Subcutaneous abdominal adipose tissue (tissue), 5 donors: ENCODE measurements around the gene PLA2G5.

Experiments
- H3K27ac ChIP-seq: one replicate; pipeline ENCODE4 v1.7.0; 2013; ENCODE audit warnings: low read depth, mild to moderate bottlenecking, inconsistent platforms, low read length, moderate library complexity
- H3K27me3 ChIP-seq, 5 donors: one replicate each; pipeline ENCODE4 v1.7.0; 2013; ENCODE audit warnings: low read length in 5 of 5, inconsistent platforms in 1 of 5; ENCODE audit not compliant: control insufficient read depth in 5 of 5, insufficient read depth in 4 of 5
- H3K36me3 ChIP-seq, 5 donors: one replicate each; pipeline ENCODE4 v1.7.0; 2013; ENCODE audit warnings: low read length in 5 of 5; ENCODE audit not compliant: control insufficient read depth in 5 of 5, insufficient read depth in 5 of 5
- H3K4me1 ChIP-seq, 5 donors: one replicate each; pipeline ENCODE4 v1.7.0; 2013; ENCODE audit warnings: low read length in 5 of 5, mild to moderate bottlenecking in 3 of 5, moderate library complexity in 1 of 5; ENCODE audit not compliant: control insufficient read depth in 5 of 5, insufficient read depth in 5 of 5
- H3K4me3 ChIP-seq, 5 donors: one replicate each; pipeline ENCODE4 v1.7.0; 2013; ENCODE audit warnings: low read length in 5 of 5, low read depth in 1 of 5
- H3K9ac ChIP-seq, 5 donors: one replicate each; pipeline ENCODE4 v1.7.0; 2013; ENCODE audit warnings: low read length in 5 of 5, mild to moderate bottlenecking in 4 of 5, moderate library complexity in 3 of 5
- H3K9me3 ChIP-seq, 5 donors: one replicate each; pipeline ENCODE4 v1.7.0; 2013; ENCODE audit warnings: low read length in 5 of 5; ENCODE audit not compliant: control insufficient read depth in 5 of 5
- donor health status: healthy.
- donor health status: healthy.
- donor health status: healthy.
- donor health status: healthy.
- donor health status: healthy.

The PLA2G5 gene

GRCh38 chr1:20076223-20076622, 6.2 kb downstream of the PLA2G5 start:
- H3K4me1 ChIP-seq = peaks cover 0 to 20% (median 12%) of the 10 kb centered on the region in 5 donors
- H3K4me3 ChIP-seq = no peak overlapping the region
- no peak overlapping the region for H3K9ac ChIP-seq
- no peak overlapping the region for H3K27ac ChIP-seq
- H3K27me3 ChIP-seq = peaks cover 0 to 6% (median 3%) of the 10 kb centered on the region in 5 donors
- H3K36me3 ChIP-seq = no peaks in the 10 kb centered on the region
- no peaks in the 10 kb centered on the region for H3K9me3 ChIP-seq

GRCh38 chr1:20076710-20077461, 6.9 kb downstream of the PLA2G5 start:
- H3K4me1 ChIP-seq = peaks cover 0 to 24% (median 12%) of the 10 kb centered on the region in 5 donors

GRCh38 chr1:20078171-20078651, 8.2 kb downstream of the PLA2G5 start:
- Histone ChIP-seq H3K4me3 (no peak overlapping the region), H3K9ac (no peak overlapping the region), H3K27me3 (peaks cover 0 to 6% (median 3%) of the 10 kb centered on the region in 5 donors), H3K9me3 (no peaks in the 10 kb centered on the region), H3K4me1 (peaks cover 0 to 29% (median 12%) of the 10 kb centered on the region in 5 donors), H3K36me3 (no peaks in the 10 kb centered on the region), H3K27ac (no peak overlapping the region)

More at GRCh38 chr1:20076710-20077461, 6.9 kb downstream of the PLA2G5 start:
- Histone ChIP-seq H3K9me3 (no peaks in the 10 kb centered on the region), H3K4me3 (no peak overlapping the region), H3K27ac (no peak overlapping the region), H3K27me3 (peaks cover 0 to 6% (median 3%) of the 10 kb centered on the region in 5 donors), H3K9ac (no peak overlapping the region), H3K36me3 (no peaks in the 10 kb centered on the region)

GRCh38 chr1:20078711-20079110, 8.7 kb downstream of the PLA2G5 start:
- H3K4me3 ChIP-seq = no peak overlapping the region
- H3K27me3 ChIP-seq = peaks cover 0 to 6% (median 3%) of the 10 kb centered on the region in 5 donors
- H3K27ac ChIP-seq = no peak overlapping the region
- no peaks in the 10 kb centered on the region for H3K9me3 ChIP-seq
- no peak overlapping the region for H3K9ac ChIP-seq
- peaks cover 0 to 29% (median 12%) of the 10 kb centered on the region in 5 donors for H3K4me1 ChIP-seq
- H3K36me3 ChIP-seq = no peaks in the 10 kb centered on the region

- Histone ChIP-seq H3K4me1 (peaks cover 0 to 26% (median 5%) of the 10 kb centered on the region in 5 donors), H3K9me3 (no peaks in the 10 kb centered on the region), H3K27ac (no peak overlapping the region), H3K4me3 (no peak overlapping the region), H3K9ac (no peak overlapping the region), H3K27me3 (peaks cover 2 to 6% (median 3%) of the 10 kb centered on the region in 5 donors), H3K36me3 (no peaks in the 10 kb centered on the region)
Observed at GRCh38 chr1:20079661-20080305, 9.8 kb downstream of the PLA2G5 start.

- peaks cover 0 to 4% (median 3%) of the 10 kb centered on the region in 5 donors for H3K27me3 ChIP-seq
- H3K4me3 ChIP-seq = no peak overlapping the region
- no peak overlapping the region for H3K9ac ChIP-seq
- H3K4me1 ChIP-seq = peaks cover 0 to 25% (median 3%) of the 10 kb centered on the region in 5 donors
- H3K36me3 ChIP-seq = no peaks in the 10 kb centered on the region
- H3K27ac ChIP-seq = no peak overlapping the region
- H3K9me3 ChIP-seq = no peaks in the 10 kb centered on the region
Observed at GRCh38 chr1:20080441-20081352, 10.7 kb downstream of the PLA2G5 start.

- Histone ChIP-seq H3K36me3 (no peaks in the 10 kb centered on the region), H3K4me1 (peaks cover 0 to 25% (median 3%) of the 10 kb centered on the region in 5 donors), H3K27ac (no peak overlapping the region), H3K9ac (no peak overlapping the region), H3K27me3 (peaks cover 0 to 4% (median 3%) of the 10 kb centered on the region in 5 donors), H3K4me3 (no peak overlapping the region), H3K9me3 (no peaks in the 10 kb centered on the region)
Observed at GRCh38 chr1:20081353-20081810, 11.4 kb downstream of the PLA2G5 start.

GRCh38 chr1:20082772-20083171, 12.8 kb downstream of the PLA2G5 start:
- Histone ChIP-seq H3K4me1 (peaks cover 0 to 25% (median 3%) of the 10 kb centered on the region in 5 donors), H3K9ac (no peak overlapping the region), H3K36me3 (no peaks in the 10 kb centered on the region), H3K27ac (no peak overlapping the region), H3K9me3 (no peaks in the 10 kb centered on the region), H3K4me3 (no peak overlapping the region), H3K27me3 (peaks cover 0 to 4% (median 3%) of the 10 kb centered on the region in 5 donors)

- H3K4me1 ChIP-seq = peaks cover 0 to 25% (median 3%) of the 10 kb centered on the region in 5 donors
Observed at GRCh38 chr1:20083178-20083944, 13.4 kb downstream of the PLA2G5 start.

More at GRCh38 chr1:20083178-20083944, 13.4 kb downstream of the PLA2G5 start:
- Histone ChIP-seq H3K27ac (no peak overlapping the region), H3K9ac (no peak overlapping the region), H3K4me3 (no peak overlapping the region), H3K9me3 (no peaks in the 10 kb centered on the region), H3K27me3 (peaks cover 0 to 3% (median 0%) of the 10 kb centered on the region in 5 donors), H3K36me3 (no peaks in the 10 kb centered on the region)
